NT2/D1 (cell line): ENCODE results near the gene SLC24A3.

Experiments used
- SUZ12 ChIP-seq: IDR thresholded peaks from 2 replicates; pipeline ENCODE4 v1.6.1; 2011; ENCODE audit not compliant: insufficient read length, insufficient read depth; ENCODE audit errors: extremely low read depth
- YY1 ChIP-seq: IDR thresholded peaks from 2 replicates; pipeline ENCODE4 v1.6.1; 2011; ENCODE audit not compliant: insufficient read length, insufficient read depth
- ZNF274 ChIP-seq: IDR thresholded peaks from 2 replicates; pipeline ENCODE4 v1.6.1; 2011; ENCODE audit warnings: mild to moderate bottlenecking, low read depth, low read length

- no peak for TF ChIP-seq ZNF274
- TF ChIP-seq YY1: no peak
- no peak for TF ChIP-seq SUZ12
Observed at GRCh38 chr20:19760371-19760721, 547.9 kb downstream of the SLC24A3 start.
